ENCODE measurements around the gene SMIM32. TPM values are rescaled to one million over a fixed set of nuclear protein-coding genes. Genes with fewer than 3 reads are reported as not detected.

SMIM32 gene
- total RNA-seq, 4 donors from 2014 or later = 6.4 to 21.6 (median 13.5) TPM

DNA sequence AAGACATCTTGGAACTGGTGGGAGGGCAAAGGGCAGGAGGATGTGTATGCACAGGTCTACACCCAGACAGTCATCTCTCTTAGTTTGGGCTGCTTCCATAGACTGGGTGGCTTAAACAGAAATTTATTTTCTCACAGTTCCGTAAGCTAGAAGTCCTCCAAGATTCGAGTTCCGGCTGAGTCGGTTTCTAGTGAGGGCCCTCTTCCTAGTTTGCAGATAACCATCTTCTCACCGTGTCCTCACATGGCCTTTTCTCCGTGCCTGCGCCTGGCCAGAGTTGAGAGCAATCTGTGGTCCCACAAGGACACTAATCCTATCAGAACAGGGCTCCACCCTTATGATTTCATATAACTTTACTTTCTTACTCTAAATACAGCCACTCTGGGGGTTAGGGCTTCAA lies 4.1 kb downstream of the SMIM32 start:
- Histone ChIP-seq H3K4me1 (peaks cover 13 to 86% (median 52%) of the 10 kb centered on the region in 4 donors), H3K9me3 (no peaks in the 10 kb centered on the region), H3K27ac (peak overlapping the region in 3 of 4 donors; percentile 75 to 82 (median 77)), H3K4me3 (no peak overlapping the region), H3K27me3 (peaks cover 30% of the 10 kb centered on the region), H3K36me3 (peaks cover 0 to 4% (median 0%) of the 10 kb centered on the region in 4 donors)
- intact Hi-C loops (cut with DNase I; ENCODE audit: low total_unique reads) = no loop called here
- in situ Hi-C loops (cut with MboI; ENCODE audit: low pct_ligation_motif_present in 1 of 4, low pct_unique_long_range_greater_than_20kb in 1 of 4, low sequenced_read_pairs in 3 of 4) = no loop called here
- 95 to 97% methylated on average over 7 of the region's 7 CpGs for WGBS, 2 donors (ENCODE audit: low coverage in 1 of 2)
- no peak for DNase-seq
- TF ChIP-seq, protein P1, sequence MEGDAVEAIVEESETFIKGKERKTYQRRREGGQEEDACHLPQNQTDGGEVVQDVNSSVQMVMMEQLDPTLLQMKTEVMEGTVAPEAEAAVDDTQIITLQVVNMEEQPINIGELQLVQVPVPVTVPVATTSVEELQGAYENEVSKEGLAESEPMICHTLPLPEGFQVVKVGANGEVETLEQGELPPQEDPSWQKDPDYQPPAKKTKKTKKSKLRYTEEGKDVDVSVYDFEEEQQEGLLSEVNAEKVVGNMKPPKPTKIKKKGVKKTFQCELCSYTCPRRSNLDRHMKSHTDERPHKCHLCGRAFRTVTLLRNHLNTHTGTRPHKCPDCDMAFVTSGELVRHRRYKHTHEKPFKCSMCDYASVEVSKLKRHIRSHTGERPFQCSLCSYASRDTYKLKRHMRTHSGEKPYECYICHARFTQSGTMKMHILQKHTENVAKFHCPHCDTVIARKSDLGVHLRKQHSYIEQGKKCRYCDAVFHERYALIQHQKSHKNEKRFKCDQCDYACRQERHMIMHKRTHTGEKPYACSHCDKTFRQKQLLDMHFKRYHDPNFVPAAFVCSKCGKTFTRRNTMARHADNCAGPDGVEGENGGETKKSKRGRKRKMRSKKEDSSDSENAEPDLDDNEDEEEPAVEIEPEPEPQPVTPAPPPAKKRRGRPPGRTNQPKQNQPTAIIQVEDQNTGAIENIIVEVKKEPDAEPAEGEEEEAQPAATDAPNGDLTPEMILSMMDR (IDR thresholded peaks at IDR 0.05) = no peak
- TF ChIP-seq POLR2A (IDR thresholded peaks at IDR 0.05) = no peak
- no peak for TF ChIP-seq POLR2AphosphoS5 (IDR thresholded peaks at IDR 0.05)
- TF ChIP-seq EP300 (IDR thresholded peaks at IDR 0.05; ENCODE audit: low read depth) = no peak

GRCh38 chr5:136186796-136187195 lies 6.2 kb downstream of the SMIM32 start:
- no peaks in the 10 kb centered on the region for H3K9me3 ChIP-seq
- peak overlapping the region in 1 of 4 donors; percentile 19 for H3K4me3 ChIP-seq
- peaks cover 13 to 67% (median 41%) of the 10 kb centered on the region in 4 donors for H3K4me1 ChIP-seq
- in situ Hi-C loops (cut with MboI; ENCODE audit: low pct_ligation_motif_present in 1 of 4, low pct_unique_long_range_greater_than_20kb in 1 of 4, low sequenced_read_pairs in 3 of 4) = no loop called here
- WGBS, 2 donors (ENCODE audit: low coverage in 1 of 2) = 34 to 51% methylated on average over 2 of the region's 2 CpGs
- peaks cover 0 to 4% (median 0%) of the 10 kb centered on the region in 4 donors for H3K36me3 ChIP-seq
- intact Hi-C loops (cut with DNase I; ENCODE audit: low total_unique reads) = no loop called here
- peak overlapping the region; percentile 56 to 73 (median 67) for H3K27ac ChIP-seq
- H3K27me3 ChIP-seq = peaks cover 10% of the 10 kb centered on the region
- no peak for DNase-seq
- TF ChIP-seq POLR2AphosphoS5 (IDR thresholded peaks at IDR 0.05) (no peak), POLR2A (IDR thresholded peaks at IDR 0.05) (no peak), EP300 (IDR thresholded peaks at IDR 0.05; ENCODE audit: low read depth) (no peak)
- TF ChIP-seq, protein P1 (IDR thresholded peaks at IDR 0.05) = no peak

DNA sequence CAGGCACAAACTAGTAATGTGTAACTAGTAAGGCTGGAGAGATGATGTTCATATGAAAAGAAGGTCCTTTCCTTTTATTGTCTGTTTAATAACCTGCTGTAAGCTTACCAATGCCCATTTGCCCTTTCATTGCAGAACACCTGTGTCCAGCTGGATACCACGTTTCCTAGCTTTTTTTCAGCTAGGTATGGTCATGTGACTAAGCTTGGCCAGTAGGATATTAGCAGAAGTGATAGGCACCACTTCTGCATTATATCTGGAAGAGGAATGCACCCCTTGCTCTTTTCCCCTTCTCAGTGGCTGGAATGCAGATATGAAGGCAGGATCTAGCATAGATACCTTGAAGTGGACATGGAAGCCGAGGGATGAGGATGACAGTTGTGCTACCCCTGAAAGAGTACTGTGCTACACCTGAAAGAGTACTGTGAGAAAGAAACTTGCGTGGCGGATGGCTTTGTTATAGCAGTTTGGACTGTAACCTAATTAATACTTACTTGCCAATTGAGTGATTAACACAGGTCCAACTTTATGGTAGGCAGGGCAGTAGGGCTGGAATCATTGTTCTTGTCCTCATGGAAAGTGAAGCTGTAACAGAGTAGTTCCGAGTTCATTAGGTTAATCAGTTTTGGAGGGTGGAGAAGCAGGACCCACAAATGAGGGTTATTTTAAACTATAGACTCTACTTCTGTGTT lies 6.8 kb downstream of the SMIM32 start:
- intact Hi-C loops (cut with DNase I; ENCODE audit: low total_unique reads) = no loop called here
- peaks cover 3% of the 10 kb centered on the region for H3K27me3 ChIP-seq
- H3K4me3 ChIP-seq = no peak overlapping the region
- peaks cover 0 to 4% (median 0%) of the 10 kb centered on the region in 4 donors for H3K36me3 ChIP-seq
- H3K9me3 ChIP-seq = no peaks in the 10 kb centered on the region
- in situ Hi-C loops (cut with MboI; ENCODE audit: low pct_ligation_motif_present in 1 of 4, low pct_unique_long_range_greater_than_20kb in 1 of 4, low sequenced_read_pairs in 3 of 4) = no loop called here
- 43 to 61% methylated on average over 2 to 5 of the region's 5 CpGs for WGBS, 2 donors (ENCODE audit: low coverage in 1 of 2)
- peaks cover 8 to 60% (median 36%) of the 10 kb centered on the region in 4 donors for H3K4me1 ChIP-seq
- no peak for DNase-seq
- TF ChIP-seq POLR2A (IDR thresholded peaks at IDR 0.05) (no peak), EP300 (IDR thresholded peaks at IDR 0.05; ENCODE audit: low read depth) (no peak), POLR2AphosphoS5 (IDR thresholded peaks at IDR 0.05) (no peak)
- TF ChIP-seq, protein P1 (IDR thresholded peaks at IDR 0.05) = no peak
- peak overlapping the region; percentile 56 to 73 (median 67) for H3K27ac ChIP-seq

DNA sequence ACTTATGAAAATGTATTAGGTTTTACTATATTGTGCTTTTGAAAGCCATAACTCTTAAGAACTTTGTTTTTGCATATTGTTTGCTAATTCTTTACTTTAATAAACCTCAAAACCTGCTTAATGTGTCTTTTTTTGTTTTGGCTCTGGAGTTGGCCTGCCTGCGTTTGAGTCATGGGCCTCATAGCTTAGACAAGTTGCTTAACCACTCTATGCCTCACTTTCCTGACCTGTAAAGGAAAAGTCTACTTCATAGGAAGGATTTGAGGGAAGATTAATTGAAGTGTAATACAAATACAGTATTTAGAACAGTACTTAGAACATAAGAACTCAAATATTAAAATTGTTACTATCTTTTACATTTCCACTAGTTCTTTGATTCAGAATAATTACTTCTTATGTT lies 10.3 kb downstream of the SMIM32 start:
- TF ChIP-seq POLR2A (IDR thresholded peaks at IDR 0.05) = no peak
- no peak for TF ChIP-seq EP300 (IDR thresholded peaks at IDR 0.05; ENCODE audit: low read depth)
- TF ChIP-seq POLR2AphosphoS5 (IDR thresholded peaks at IDR 0.05) = no peak
- TF ChIP-seq, protein P1 (IDR thresholded peaks at IDR 0.05) = no peak
- Histone ChIP-seq H3K27me3 (no peaks in the 10 kb centered on the region), H3K27ac (no peak overlapping the region), H3K4me1 (peaks cover 0 to 28% (median 13%) of the 10 kb centered on the region in 4 donors), H3K9me3 (no peaks in the 10 kb centered on the region), H3K36me3 (peaks cover 0 to 24% (median 2%) of the 10 kb centered on the region in 4 donors), H3K4me3 (no peak overlapping the region)
- no peak for DNase-seq
- in situ Hi-C loops (cut with MboI; ENCODE audit: low pct_ligation_motif_present in 1 of 4, low pct_unique_long_range_greater_than_20kb in 1 of 4, low sequenced_read_pairs in 3 of 4) = no loop called here
- 93 to 100% methylated on average over 1 of the region's 1 CpG for WGBS, 2 donors (ENCODE audit: low coverage in 1 of 2)
- intact Hi-C loops (cut with DNase I; ENCODE audit: low total_unique reads) = no loop called here
